GM12878 (cell line): ENCODE data around the gene RBM19. TPM values are rescaled to one million over a fixed set of nuclear protein-coding genes. Genes with fewer than 3 reads are reported as not detected.

Experiments
- ATAC-seq: fragments of 200-7000 bp; cut with Tn5 transposase; 3 replicates; pipeline ENCODE4 v1.9.1; 2020; ENCODE audit warnings: mild to moderate bottlenecking, moderate library complexity
- BruUV-seq: library from RNA; stranded (reverse); fragments of 400-500 nt; replicated peaks from 2 replicates; lab custom pipeline; 2021; lab: Mats Ljungman, UMichigan
- CTCF ChIA-PET: fragments of 300-600 bp; sonication (Branson Sonifier 250); formaldehyde crosslinking; extraction: SDS; loops from one replicate; lab custom pipeline; 2021; ENCODE audit warnings: inconsistent platforms; lab: Yijun Ruan, JAX
- POLR2A ChIA-PET: fragments of 350-600 bp; formaldehyde crosslinking; extraction: SDS; loops from one replicate; lab custom pipeline; 2021; ENCODE audit warnings: inconsistent platforms; lab: Charles Lee
- RAD21 ChIA-PET: fragments of 300-600 bp; sonication (Branson Sonifier 250); formaldehyde crosslinking; loops from one replicate; lab custom pipeline; 2023; ENCODE audit warnings: antibody characterized with exemption; ENCODE audit not compliant: unreplicated experiment; lab: Charles Lee
- SMC1A ChIA-PET: fragments of 300-600 bp; sonication (Branson Sonifier 250); formaldehyde crosslinking; loops from one replicate; lab custom pipeline; 2023; ENCODE audit not compliant: unreplicated experiment, uncharacterized antibody; lab: Charles Lee
- DNase-seq: peaks from one replicate; pipeline ENCODE4 v3.0.0-alpha.2; 2011; ENCODE audit warnings: low read depth, low spot score
- FAIRE-seq: peaks from 3 replicates; lab custom pipeline; 2011; peaks lifted over from hg19 to GRCh38; lab: Jason Lieb, UNC
- H2AFZ ChIP-seq: 2 replicates; pipeline ENCODE4 v1.6.0; 2011; ENCODE audit warnings: low read depth, low read length, control low read depth; ENCODE audit not compliant: control insufficient read depth
- H3K27ac ChIP-seq: 2 replicates; pipeline ENCODE4 v1.5.1; 2011; ENCODE audit warnings: control low read depth; ENCODE audit not compliant: control insufficient read depth, insufficient read depth
- H3K27me3 ChIP-seq, 2 experiments: replicated peaks in 1 of 2; 2 replicates each; pipeline versions ENCODE4 v1.6.0 to v1.6.1; 2011; ENCODE audit warnings: low read length in 1 of 2; ENCODE audit not compliant: control insufficient read depth in 2 of 2, insufficient read depth in 2 of 2
- H3K36me3 ChIP-seq, 2 experiments: 2 replicates each; pipeline ENCODE4 v1.5.1; 2011; ENCODE audit warnings: low read length in 1 of 2; ENCODE audit not compliant: control insufficient read depth in 2 of 2, insufficient read depth in 2 of 2
- H3K4me1 ChIP-seq: 2 replicates; pipeline ENCODE4 v1.6.1; 2011; ENCODE audit warnings: mild to moderate bottlenecking, low read length, moderate library complexity, mixed read lengths; ENCODE audit not compliant: control insufficient read depth, insufficient read depth
- H3K4me2 ChIP-seq: 2 replicates; pipeline ENCODE4 v1.6.0; 2011; ENCODE audit warnings: control low read depth; ENCODE audit not compliant: control insufficient read depth, insufficient read depth
- H3K4me3 ChIP-seq: fragments of 200-600 bp; sonication (generic); 2 replicates; pipeline ENCODE4 v1.5.1; 2016
- H3K79me2 ChIP-seq: 2 replicates; pipeline ENCODE4 v1.6.0; 2011; ENCODE audit warnings: low read length; ENCODE audit not compliant: control insufficient read depth, insufficient read depth
- H3K9ac ChIP-seq: 2 replicates; pipeline ENCODE4 v1.8.0; 2011; ENCODE audit warnings: low read length, control low read depth, mixed read lengths; ENCODE audit not compliant: control insufficient read depth, insufficient read depth
- H3K9me3 ChIP-seq: replicated peaks from 3 replicates; pipeline ENCODE4 v1.5.1; 2011; ENCODE audit warnings: mild to moderate bottlenecking, low read length; ENCODE audit not compliant: control insufficient read depth, insufficient read depth
- H4K20me1 ChIP-seq: 2 replicates; pipeline ENCODE4 v1.6.0; 2011; ENCODE audit not compliant: control insufficient read depth, insufficient read depth
- BMI1 ChIP-seq: fragments of 450-650 bp; IDR thresholded peaks from 2 replicates; pipeline ENCODE4 v1.6.1; 2016; ENCODE audit warnings: mild to moderate bottlenecking, moderate library complexity, borderline replicate concordance
- E4F1 ChIP-seq: fragments of 450-650 bp; IDR thresholded peaks from 2 replicates; pipeline ENCODE4 v1.6.1; 2018; ENCODE audit warnings: borderline replicate concordance, mild to moderate bottlenecking; ENCODE audit not compliant: partially characterized antibody
- FOS ChIP-seq: IDR thresholded peaks from 3 replicates; pipeline ENCODE4 v1.6.1; 2011; ENCODE audit warnings: borderline replicate concordance; ENCODE audit not compliant: insufficient read length; ENCODE audit errors: extremely low read depth
- FOXK2 ChIP-seq: fragments of 450-650 bp; IDR thresholded peaks from 2 replicates; pipeline ENCODE4 v1.6.1; 2017; ENCODE audit warnings: mild to moderate bottlenecking, moderate library complexity
- MEF2B ChIP-seq: fragments of 450-650 bp; IDR thresholded peaks from 2 replicates; pipeline ENCODE4 v1.6.1; 2018; ENCODE audit warnings: mild to moderate bottlenecking, moderate library complexity; ENCODE audit not compliant: partially characterized antibody, poor library complexity, severe bottlenecking
- MTA3 ChIP-seq: IDR thresholded peaks from 2 replicates; pipeline ENCODE4 v1.6.1; 2012; ENCODE audit warnings: low read length, inconsistent platforms, borderline replicate concordance
- MYC ChIP-seq: IDR thresholded peaks from 2 replicates; pipeline ENCODE4 v1.6.1; 2011; ENCODE audit warnings: mild to moderate bottlenecking, low read length, moderate library complexity, inconsistent platforms; ENCODE audit not compliant: insufficient read depth, insufficient replicate concordance, insufficient read length, severe bottlenecking
- NFIC ChIP-seq: IDR thresholded peaks from 2 replicates; pipeline ENCODE4 v1.6.1; 2012; ENCODE audit warnings: low read depth, mild to moderate bottlenecking, inconsistent platforms, low read length, moderate library complexity
- NFYA ChIP-seq: IDR thresholded peaks from 2 replicates; pipeline ENCODE4 v1.6.1; 2011; ENCODE audit warnings: low read depth, mild to moderate bottlenecking, low read length, improper control_type of control experiment, borderline replicate concordance
- NKRF ChIP-seq: fragments of 450-650 bp; conservative IDR thresholded peaks from 2 replicates; pipeline ENCODE4 v1.6.1; 2017; ENCODE audit warnings: mild to moderate bottlenecking, moderate library complexity
- SRF ChIP-seq, 2 experiments: IDR thresholded peaks; 2 replicates each; pipeline ENCODE4 v1.6.1; 2011; ENCODE audit warnings: low read depth in 2 of 2, low read length in 2 of 2, mild to moderate bottlenecking in 1 of 2, moderate library complexity in 1 of 2
- TCF7 ChIP-seq: IDR thresholded peaks from 2 replicates; pipeline ENCODE4 v1.6.1; 2014; ENCODE audit warnings: antibody characterized with exemption, borderline replicate concordance
- ZBTB4 ChIP-seq: fragments of 450-650 bp; formaldehyde crosslinking; IDR thresholded peaks from 2 replicates; pipeline ENCODE4 v1.4.0; 2022; ENCODE audit warnings: mild to moderate bottlenecking, moderate library complexity
- WGBS: methylation state at CpG from one replicate; pipeline ENCODE4 v1.1.6; 2016; ENCODE audit warnings: low lambda C conversion rate; ENCODE audit not compliant: insufficient replicate concordance, insufficient coverage; ENCODE audit errors: missing lambda C conversion rate; 5-methylcytosine and 5-hydroxymethylcytosine counted together
- in situ Hi-C: fragments of 300-500 bp; cut with MboI; formaldehyde crosslinking; loops from 9 replicates; pipeline ENCODE4 v1.14.3; 2018; ENCODE audit warnings: mixed read lengths
- intact Hi-C: fragments of 100-400 bp; cut with micrococcal nuclease; formaldehyde crosslinking; loops from one replicate; pipeline ENCODE4 v1.14.2; 2022; ENCODE audit not compliant: unreplicated experiment
- polyA plus RNA-seq, 11 experiments: library from polyadenylated mRNA; depleted of rRNA in 4 of 11; unstranded in 6 of 11; stranded (reverse) in 5 of 11; fragments of >200 nt; fragmentation: Nextera tagmentation in 4 of 11; fragmentation: Illumina TruSeq in 1 of 11; extraction: Ambion mirVana in 4 of 11; extraction: Trizol in 1 of 11; gene quantifications; 1 replicate in 1 of 11; 2 replicates in 10 of 11; pipeline versions ENCODE4 v1.2.1 to v1.2.3, GENCODE V29; 2011 to 2016; ENCODE audit warnings: inconsistent platforms in 2 of 11, missing spikeins in 2 of 11, low read depth in 1 of 11
- total RNA-seq, 4 experiments: library from RNA; depleted of rRNA in 3 of 4; stranded (reverse); fragments of >200 nt in 3 of 4; fragmentation: Illumina TruSeq in 1 of 4; extraction: Trizol in 1 of 4; gene quantifications; 2 replicates each; pipeline versions ENCODE4 v1.2.1 to v1.2.3, GENCODE V29; 2013 to 2021

Gene RBM19
- total and polyA plus RNA-seq, 10 of the 15 experiments (the other 5 are each of a cell fraction or from before 2014, with no cell fraction given): 4.2 to 42.9 (median 28.4) TPM

GRCh38 chr12:113980054-113980453, 13.9 kb upstream of the RBM19 start:
- no peak overlapping the region for H2AFZ ChIP-seq
- BruUV-seq: no TSS peak
- TF ChIP-seq ZBTB4 (CRISPR knock-in tag) (no peak), E4F1 (no peak), SRF (IDR thresholded peaks at IDR 0.05; ENCODE audit: low read depth in 2 of 2, low read length in 2 of 2) (no peak), FOXK2 (no peak), MEF2B (no peak), FOS (no peak), MTA3 (no peak), TCF7 (no peak), NFYA (no peak), BMI1 (no peak), MYC (no peak), NKRF (no peak), NFIC (no peak)
- no peaks in the 10 kb centered on the region for H4K20me1 ChIP-seq
- ChIA-PET SMC1A (interaction anchor here (0.6 to 4.0 kb wide), 15 partner anchors 13 to 1938 kb away, joined by 3 to 65 read pairs (median 4); partner anchors contain the start of gene RBM19), CTCF (interaction anchor here (0.6 to 4.3 kb wide), 28 partner anchors 8 to 1939 kb away, joined by 3 to 114 read pairs (median 4); partner anchors contain the start of gene RBM19), RAD21 (interaction anchor here (1.0 to 3.1 kb wide), 17 partner anchors 11 to 1939 kb away, joined by 3 to 48 read pairs (median 4); no protein-coding TSS in a partner anchor), POLR2A (interaction anchor here (1.4 kb wide), 1 partner anchor 529 kb away, joined by 4 read pairs; no protein-coding TSS in a partner anchor)
- no peaks in the 10 kb centered on the region for H3K79me2 ChIP-seq
- FAIRE-seq (no peak), DNase-seq (no peak), ATAC-seq (no peak)
- intact Hi-C loops (loop anchor here (1.0 to 10.0 kb wide), 4 partner anchors 528 to 1937 kb away; no protein-coding TSS in a partner anchor), in situ Hi-C loops (loop anchor here (5.0 to 10.0 kb wide), 2 partner anchors 527 to 1935 kb away; no protein-coding TSS in a partner anchor)
- WGBS: 0% methylated on average over 2 of the region's 2 CpGs
- H3K9me3 ChIP-seq: no peaks in the 10 kb centered on the region
- H3K4me1 ChIP-seq: no peaks in the 10 kb centered on the region
- no peak overlapping the region for H3K4me2 ChIP-seq
- no peak overlapping the region for H3K9ac ChIP-seq
- no peaks in the 10 kb centered on the region for H3K36me3 ChIP-seq
- no peak overlapping the region for H3K4me3 ChIP-seq
- H3K27ac ChIP-seq: no peak overlapping the region
- no peaks in the 10 kb centered on the region for H3K27me3 ChIP-seq
